Bronchial epithelial cell (primary cell): ENCODE data around the gene SLC25A21. TPM values are rescaled to one million over a fixed set of nuclear protein-coding genes. Genes with fewer than 3 reads are reported as not detected.
A peak's percentile ranks its signal among the peaks of the same experiment; 100 is the strongest.

Experiments
- DNase-seq: peaks from one replicate; pipeline ENCODE4 v3.0.0-alpha.2; 2010; ENCODE audit warnings: low read depth
- FAIRE-seq: peaks from 2 replicates; lab custom pipeline; 2011; peaks lifted over from hg19 to GRCh38; lab: Jason Lieb, UNC
- H3K27me3 ChIP-seq: 2 replicates; pipeline ENCODE4 v1.5.1; 2011; ENCODE audit warnings: low read length; ENCODE audit not compliant: control insufficient read depth, insufficient read depth
- H3K36me3 ChIP-seq: 2 replicates; pipeline ENCODE4 v1.5.1; 2011; ENCODE audit warnings: low read length; ENCODE audit not compliant: control insufficient read depth, insufficient read depth
- H3K4me3 ChIP-seq: 2 replicates; pipeline ENCODE4 v1.5.1; 2011; ENCODE audit warnings: mild to moderate bottlenecking, low read depth, low read length, control low read depth
- CTCF ChIP-seq: IDR thresholded peaks from 2 replicates; pipeline ENCODE4 v1.5.1; 2011; ENCODE audit warnings: mild to moderate bottlenecking, moderate library complexity, low read length, control low read depth, inconsistent platforms; ENCODE audit not compliant: insufficient read depth, severe bottlenecking
- total RNA-seq: library from RNA; depleted of rRNA; stranded (reverse); fragments of >200 nt; gene quantifications from 2 replicates; pipeline ENCODE4 v1.2.1, GENCODE V29; 2014

The SLC25A21 gene
- total RNA-seq, 1 donor from 2014 or later, result 0.53 TPM

GRCh38 chr14:37027188-37027824, 145.1 kb downstream of the SLC25A21 start:
- DNase-seq (no peak), FAIRE-seq (no peak)
- no peak overlapping the region for H3K4me3 ChIP-seq
- TF ChIP-seq CTCF, result no peak
- H3K36me3 ChIP-seq, result no peaks in the 10 kb centered on the region
- H3K27me3 ChIP-seq, result no peaks in the 10 kb centered on the region

- TF ChIP-seq CTCF, result no peak
- Histone ChIP-seq H3K4me3 (no peak overlapping the region), H3K27me3 (no peaks in the 10 kb centered on the region), H3K36me3 (no peaks in the 10 kb centered on the region)
- FAIRE-seq (no peak), DNase-seq (peak; percentile 21)
Observed at GRCh38 chr14:37023875-37024565, 148.4 kb downstream of the SLC25A21 start.

- FAIRE-seq (no peak), DNase-seq (no peak)
- no peak for TF ChIP-seq CTCF
- no peaks in the 10 kb centered on the region for H3K27me3 ChIP-seq
- H3K36me3 ChIP-seq, result no peaks in the 10 kb centered on the region
- H3K4me3 ChIP-seq, result no peak overlapping the region
Observed at GRCh38 chr14:37021390-37021789, 151.0 kb downstream of the SLC25A21 start.

GRCh38 chr14:37019488-37019887, 152.9 kb downstream of the SLC25A21 start:
- DNase-seq (no peak), FAIRE-seq (no peak)
- Histone ChIP-seq H3K4me3 (no peak overlapping the region), H3K27me3 (no peaks in the 10 kb centered on the region), H3K36me3 (no peaks in the 10 kb centered on the region)
- TF ChIP-seq CTCF, result no peak

GRCh38 chr14:37018571-37019240, 153.7 kb downstream of the SLC25A21 start:
- Histone ChIP-seq H3K36me3 (no peaks in the 10 kb centered on the region), H3K27me3 (no peaks in the 10 kb centered on the region), H3K4me3 (no peak overlapping the region)
- TF ChIP-seq CTCF, result no peak
- no peak for DNase-seq
- no peak for FAIRE-seq
